Hepatocyte (in vitro differentiated cells): ENCODE measurements around the gene REELD1. TPM values are rescaled to one million over a fixed set of nuclear protein-coding genes. Genes with fewer than 3 reads are reported as not detected.

ENCODE experiments used
- DNase-seq: peaks from one replicate; pipeline ENCODE4 v3.0.0-alpha.2; 2016; ENCODE audit warnings: low spot score
- H2AFZ ChIP-seq: fragments of 200-600 bp; sonication (generic); 2 replicates; pipeline ENCODE4 v1.6.0; 2016; ENCODE audit warnings: antibody characterized with exemption, mild to moderate bottlenecking
- H3K27ac ChIP-seq: fragments of 200-600 bp; sonication (generic); 2 replicates; pipeline ENCODE4 v1.5.1; 2016; ENCODE audit warnings: mild to moderate bottlenecking
- H3K27me3 ChIP-seq: fragments of 200-600 bp; sonication (generic); 2 replicates; pipeline ENCODE4 v1.6.1; 2016
- H3K36me3 ChIP-seq: fragments of 200-600 bp; sonication (generic); replicated peaks from 2 replicates; pipeline ENCODE4 v1.5.1; 2016; ENCODE audit warnings: low read depth; ENCODE audit not compliant: insufficient read depth
- H3K4me1 ChIP-seq: fragments of 200-600 bp; sonication (generic); 2 replicates; pipeline ENCODE4 v1.5.1; 2016; ENCODE audit warnings: mild to moderate bottlenecking, moderate library complexity; ENCODE audit not compliant: insufficient read depth
- H3K4me2 ChIP-seq: fragments of 200-600 bp; sonication (generic); 2 replicates; pipeline ENCODE4 v1.6.0; 2016
- H3K4me3 ChIP-seq: fragments of 200-600 bp; sonication (generic); 2 replicates; pipeline ENCODE4 v1.5.1; 2016; ENCODE audit warnings: mild to moderate bottlenecking
- H3K79me2 ChIP-seq: fragments of 200-600 bp; sonication (generic); 2 replicates; pipeline ENCODE4 v1.6.0; 2017; ENCODE audit warnings: mild to moderate bottlenecking
- H3K9me2 ChIP-seq: fragments of 200-600 bp; sonication (generic); replicated peaks from 2 replicates; pipeline ENCODE4 v1.6.0; 2017; ENCODE audit warnings: mild to moderate bottlenecking; ENCODE audit not compliant: insufficient read depth
- H3K9me3 ChIP-seq: fragments of 200-600 bp; sonication (generic); 2 replicates; pipeline ENCODE4 v1.5.1; 2016; ENCODE audit warnings: low read depth, mild to moderate bottlenecking
- H4K20me1 ChIP-seq: fragments of 200-600 bp; sonication (generic); 2 replicates; pipeline ENCODE4 v1.6.0; 2016; ENCODE audit warnings: mild to moderate bottlenecking; ENCODE audit not compliant: insufficient read depth, poor library complexity, severe bottlenecking
- EZH2 ChIP-seq: fragments of 200-600 bp; sonication (generic); IDR thresholded peaks from 2 replicates; pipeline ENCODE4 v1.6.1; 2016; ENCODE audit warnings: antibody characterized with exemption, mild to moderate bottlenecking, borderline replicate concordance
- EZH2phosphoT487 ChIP-seq: fragments of 200-600 bp; sonication (generic); IDR thresholded peaks from one replicate; pipeline ENCODE4 v1.6.1; 2018; ENCODE audit warnings: antibody characterized with exemption, mild to moderate bottlenecking, low read depth, moderate library complexity; ENCODE audit not compliant: unreplicated experiment, severe bottlenecking
- WGBS: methylation state at CpG from one replicate; pipeline ENCODE4 v1.1.6; 2016; ENCODE audit warnings: low lambda C conversion rate; ENCODE audit errors: missing lambda C conversion rate; 5-methylcytosine and 5-hydroxymethylcytosine counted together
- polyA plus RNA-seq: library from polyadenylated mRNA; unstranded; fragments of >200 nt; fragmentation: Nextera tagmentation; extraction: Ambion mirVana; gene quantifications from 2 replicates; pipeline ENCODE4 v1.2.1, GENCODE V29; 2016
- total RNA-seq: library from RNA; depleted of rRNA; stranded (reverse); fragments of >200 nt; gene quantifications from 2 replicates; pipeline ENCODE4 v1.2.3, GENCODE V29; 2014
- TF ChIP-seq, protein P1 (sequence below): fragments of 200-600 bp; sonication (generic); IDR thresholded peaks from 2 replicates; pipeline ENCODE4 v1.5.1; 2016; ENCODE audit warnings: antibody characterized with exemption, mild to moderate bottlenecking; ENCODE audit not compliant: poor library complexity

REELD1 gene
- total and polyA plus RNA-seq, 2 experiments from 2014 or later, result not detected

DNA sequence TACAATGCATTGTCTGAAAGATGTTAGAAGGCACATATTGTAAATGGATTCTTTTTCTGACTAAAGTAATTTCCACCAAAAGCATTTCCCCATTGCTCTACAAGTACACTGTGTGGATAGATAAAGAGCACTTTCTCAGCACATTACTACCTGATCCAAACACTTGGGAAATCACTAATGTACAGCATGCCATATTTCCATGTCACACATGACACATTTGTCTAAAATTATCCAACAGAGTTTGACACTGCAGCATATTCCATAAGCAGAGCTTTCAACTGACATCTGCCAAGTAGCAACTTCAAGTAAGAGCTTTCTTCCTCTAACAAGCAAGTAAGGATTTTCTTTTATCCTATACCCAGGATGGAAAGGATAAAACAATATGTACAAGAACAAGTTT lies 49.5 kb downstream of the REELD1 start:
- Histone ChIP-seq H3K79me2 (no peaks in the 10 kb centered on the region), H4K20me1 (no peaks in the 10 kb centered on the region), H3K27ac (no peak overlapping the region), H3K9me2 (no peaks in the 10 kb centered on the region), H3K27me3 (no peaks in the 10 kb centered on the region), H3K4me1 (no peaks in the 10 kb centered on the region), H3K4me2 (no peak overlapping the region), H2AFZ (no peak overlapping the region), H3K36me3 (no peaks in the 10 kb centered on the region), H3K9me3 (no peaks in the 10 kb centered on the region), H3K4me3 (no peak overlapping the region)
- TF ChIP-seq EZH2phosphoT487 (no peak), EZH2 (no peak)
- TF ChIP-seq, protein P1, sequence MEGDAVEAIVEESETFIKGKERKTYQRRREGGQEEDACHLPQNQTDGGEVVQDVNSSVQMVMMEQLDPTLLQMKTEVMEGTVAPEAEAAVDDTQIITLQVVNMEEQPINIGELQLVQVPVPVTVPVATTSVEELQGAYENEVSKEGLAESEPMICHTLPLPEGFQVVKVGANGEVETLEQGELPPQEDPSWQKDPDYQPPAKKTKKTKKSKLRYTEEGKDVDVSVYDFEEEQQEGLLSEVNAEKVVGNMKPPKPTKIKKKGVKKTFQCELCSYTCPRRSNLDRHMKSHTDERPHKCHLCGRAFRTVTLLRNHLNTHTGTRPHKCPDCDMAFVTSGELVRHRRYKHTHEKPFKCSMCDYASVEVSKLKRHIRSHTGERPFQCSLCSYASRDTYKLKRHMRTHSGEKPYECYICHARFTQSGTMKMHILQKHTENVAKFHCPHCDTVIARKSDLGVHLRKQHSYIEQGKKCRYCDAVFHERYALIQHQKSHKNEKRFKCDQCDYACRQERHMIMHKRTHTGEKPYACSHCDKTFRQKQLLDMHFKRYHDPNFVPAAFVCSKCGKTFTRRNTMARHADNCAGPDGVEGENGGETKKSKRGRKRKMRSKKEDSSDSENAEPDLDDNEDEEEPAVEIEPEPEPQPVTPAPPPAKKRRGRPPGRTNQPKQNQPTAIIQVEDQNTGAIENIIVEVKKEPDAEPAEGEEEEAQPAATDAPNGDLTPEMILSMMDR, result no peak
- no peak for DNase-seq

DNA sequence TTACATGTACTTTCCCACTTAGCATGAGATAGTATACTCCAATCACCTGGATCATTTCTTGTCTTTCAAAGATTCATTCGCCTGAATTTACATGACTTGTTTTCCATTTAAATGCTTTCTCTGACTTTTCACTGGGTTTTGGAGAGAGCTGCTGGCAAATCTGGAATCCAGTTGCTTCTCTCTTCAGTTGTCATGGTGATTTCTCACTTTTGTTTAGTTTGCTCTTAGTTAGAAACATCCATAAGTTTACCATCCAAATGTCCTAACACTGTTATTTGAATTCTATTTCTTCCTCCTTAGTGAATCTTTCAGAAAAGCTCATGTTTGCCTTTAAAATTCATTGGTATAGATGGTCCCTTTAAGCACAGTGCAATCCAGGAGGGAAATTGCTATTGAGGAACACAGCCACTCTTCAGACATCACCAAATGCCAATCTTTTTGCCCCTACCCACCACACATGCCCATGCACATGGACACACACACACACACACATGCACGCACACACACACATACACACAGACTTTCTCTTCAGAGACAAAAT lies 51.7 kb downstream of the REELD1 start:
- H2AFZ ChIP-seq, result no peak overlapping the region

DNA sequence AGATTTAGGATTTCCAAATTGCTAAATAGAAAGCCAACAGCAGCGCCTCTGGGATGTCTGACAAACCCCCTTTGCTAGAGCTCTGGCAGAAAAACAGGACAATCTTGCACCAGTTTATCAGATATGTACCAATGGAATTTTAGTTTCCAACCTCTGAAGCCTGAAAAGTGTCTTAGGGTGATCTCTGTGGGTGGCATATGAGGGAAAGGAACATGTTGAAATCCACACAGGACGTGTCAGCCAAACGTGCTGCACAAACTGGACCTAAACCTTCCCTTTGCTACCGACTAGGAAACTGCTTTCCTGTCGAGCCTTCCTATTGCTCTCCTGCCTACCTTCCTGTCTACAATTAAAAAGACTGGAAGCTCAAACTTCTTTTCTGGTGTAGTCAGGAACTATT lies 53.5 kb downstream of the REELD1 start:
- TF ChIP-seq, protein P1, result no peak
- TF ChIP-seq EZH2phosphoT487 (no peak), EZH2 (no peak)
- Histone ChIP-seq H3K4me1 (no peaks in the 10 kb centered on the region), H3K36me3 (no peaks in the 10 kb centered on the region), H4K20me1 (no peaks in the 10 kb centered on the region), H3K9me2 (no peaks in the 10 kb centered on the region), H2AFZ (no peak overlapping the region), H3K4me2 (no peak overlapping the region), H3K79me2 (no peaks in the 10 kb centered on the region), H3K27me3 (no peaks in the 10 kb centered on the region), H3K4me3 (no peak overlapping the region), H3K27ac (no peak overlapping the region), H3K9me3 (no peaks in the 10 kb centered on the region)
- DNase-seq, result no peak
- WGBS, result 87% methylated on average over 5 of the region's 5 CpGs

More for the DNA sequence above, 51.7 kb downstream of the REELD1 start:
- Histone ChIP-seq H4K20me1 (no peaks in the 10 kb centered on the region), H3K9me3 (no peaks in the 10 kb centered on the region), H3K4me2 (no peak overlapping the region), H3K27me3 (no peaks in the 10 kb centered on the region), H3K27ac (no peak overlapping the region), H3K36me3 (no peaks in the 10 kb centered on the region), H3K4me1 (no peaks in the 10 kb centered on the region), H3K9me2 (no peaks in the 10 kb centered on the region), H3K4me3 (no peak overlapping the region), H3K79me2 (no peaks in the 10 kb centered on the region)
- DNase-seq, result no peak
- TF ChIP-seq EZH2 (no peak), EZH2phosphoT487 (no peak)
- TF ChIP-seq, protein P1, result no peak
- WGBS, result 94% methylated on average over 2 of the region's 2 CpGs

DNA sequence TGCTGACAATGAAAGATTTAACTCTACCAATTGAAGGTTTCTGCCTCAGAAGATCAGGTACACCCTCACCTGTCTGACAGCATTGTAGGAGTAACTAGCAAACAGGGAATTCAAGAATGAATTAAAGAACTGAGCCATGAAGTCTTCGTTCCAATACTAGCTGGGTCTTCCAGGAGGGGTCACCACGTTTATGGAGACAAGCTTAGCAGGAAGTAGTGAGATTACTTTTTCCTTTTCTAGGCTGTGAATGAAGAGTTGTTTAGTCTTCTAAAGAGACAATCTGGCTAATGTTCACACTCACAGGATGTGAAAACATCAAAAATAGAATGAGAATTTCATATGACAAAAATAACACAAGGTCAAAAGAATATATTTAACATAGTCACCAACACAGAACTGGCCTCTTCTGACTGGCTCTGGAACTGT lies 54.9 kb downstream of the REELD1 start:
- no peak overlapping the region for H2AFZ ChIP-seq
- no peaks in the 10 kb centered on the region for H3K9me3 ChIP-seq
- no peak overlapping the region for H3K4me3 ChIP-seq
- no peaks in the 10 kb centered on the region for H3K4me1 ChIP-seq
- H3K36me3 ChIP-seq, result no peaks in the 10 kb centered on the region
- no peak for DNase-seq
- no peaks in the 10 kb centered on the region for H3K9me2 ChIP-seq
- no peaks in the 10 kb centered on the region for H4K20me1 ChIP-seq
- TF ChIP-seq EZH2, result no peak
- no peak for TF ChIP-seq EZH2phosphoT487
- TF ChIP-seq, protein P1, result no peak
- no peak overlapping the region for H3K4me2 ChIP-seq
- 75% methylated on average over 2 of the region's 2 CpGs for WGBS
- H3K27me3 ChIP-seq, result no peaks in the 10 kb centered on the region
- H3K27ac ChIP-seq, result no peak overlapping the region
- no peaks in the 10 kb centered on the region for H3K79me2 ChIP-seq
